ENCODE measurements around the gene TAF5L.

- TF ChIP-seq, protein P1, sequence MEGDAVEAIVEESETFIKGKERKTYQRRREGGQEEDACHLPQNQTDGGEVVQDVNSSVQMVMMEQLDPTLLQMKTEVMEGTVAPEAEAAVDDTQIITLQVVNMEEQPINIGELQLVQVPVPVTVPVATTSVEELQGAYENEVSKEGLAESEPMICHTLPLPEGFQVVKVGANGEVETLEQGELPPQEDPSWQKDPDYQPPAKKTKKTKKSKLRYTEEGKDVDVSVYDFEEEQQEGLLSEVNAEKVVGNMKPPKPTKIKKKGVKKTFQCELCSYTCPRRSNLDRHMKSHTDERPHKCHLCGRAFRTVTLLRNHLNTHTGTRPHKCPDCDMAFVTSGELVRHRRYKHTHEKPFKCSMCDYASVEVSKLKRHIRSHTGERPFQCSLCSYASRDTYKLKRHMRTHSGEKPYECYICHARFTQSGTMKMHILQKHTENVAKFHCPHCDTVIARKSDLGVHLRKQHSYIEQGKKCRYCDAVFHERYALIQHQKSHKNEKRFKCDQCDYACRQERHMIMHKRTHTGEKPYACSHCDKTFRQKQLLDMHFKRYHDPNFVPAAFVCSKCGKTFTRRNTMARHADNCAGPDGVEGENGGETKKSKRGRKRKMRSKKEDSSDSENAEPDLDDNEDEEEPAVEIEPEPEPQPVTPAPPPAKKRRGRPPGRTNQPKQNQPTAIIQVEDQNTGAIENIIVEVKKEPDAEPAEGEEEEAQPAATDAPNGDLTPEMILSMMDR (conservative IDR thresholded peaks at IDR 0.05; ENCODE audit: low read length), result no peak
- no peak for TF ChIP-seq EZH2phosphoT487 (IDR thresholded peaks at IDR 0.05; ENCODE audit: borderline replicate concordance)
Observed at GRCh38 chr1:229643996-229644745, 18.2 kb upstream of the TAF5L start.

Measured in Loucy (cell line).